GM19467 (cell line): ENCODE results near the gene ARID2.

ENCODE experiments used
- ATAC-seq: cut with Tn5 transposase; IDR thresholded peaks from one replicate; pipeline ENCODE4 v1.9.1; 2021; ENCODE audit warnings: mild to moderate bottlenecking, moderate library complexity; ENCODE audit not compliant: unreplicated experiment

The ARID2 gene

DNA sequence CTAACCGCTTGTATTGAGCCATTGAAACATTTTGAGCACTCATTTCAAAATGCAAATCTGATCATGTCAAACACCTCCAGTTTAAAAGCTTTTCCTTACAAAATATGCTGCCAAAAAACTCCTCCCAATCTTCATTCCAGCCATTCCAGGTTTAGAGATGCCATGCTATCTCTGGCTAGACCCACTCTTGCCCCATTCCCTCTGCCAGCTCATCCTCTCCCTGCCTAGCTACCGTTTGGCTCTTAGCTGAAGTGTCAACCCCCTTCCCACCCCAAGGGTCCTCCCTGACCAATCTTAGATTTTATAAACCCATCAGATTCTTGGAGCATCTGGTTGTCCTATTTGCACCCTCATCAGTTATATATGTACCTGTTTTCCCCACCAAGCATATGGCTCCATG lies 185.9 kb downstream of the ARID2 start:
- no peak for ATAC-seq

DNA sequence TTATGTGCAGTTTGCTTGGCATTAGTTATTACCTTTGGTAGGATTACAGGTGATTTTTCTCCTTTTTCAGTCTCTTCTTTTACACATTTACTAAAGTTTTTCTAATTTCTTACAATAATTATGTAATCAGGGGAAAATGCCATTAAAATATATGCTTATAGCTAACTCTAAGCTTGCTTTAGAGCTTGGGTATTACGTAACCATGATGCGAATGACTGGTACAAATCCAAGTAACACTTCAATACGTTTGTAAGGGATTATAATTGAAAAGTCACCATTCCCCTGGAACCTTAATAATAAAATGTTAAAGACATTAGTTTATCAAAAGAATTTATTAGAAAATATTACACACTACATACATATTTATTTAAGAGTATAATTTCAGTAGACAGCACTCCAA lies 189.3 kb downstream of the ARID2 start:
- ATAC-seq, result no peak

DNA sequence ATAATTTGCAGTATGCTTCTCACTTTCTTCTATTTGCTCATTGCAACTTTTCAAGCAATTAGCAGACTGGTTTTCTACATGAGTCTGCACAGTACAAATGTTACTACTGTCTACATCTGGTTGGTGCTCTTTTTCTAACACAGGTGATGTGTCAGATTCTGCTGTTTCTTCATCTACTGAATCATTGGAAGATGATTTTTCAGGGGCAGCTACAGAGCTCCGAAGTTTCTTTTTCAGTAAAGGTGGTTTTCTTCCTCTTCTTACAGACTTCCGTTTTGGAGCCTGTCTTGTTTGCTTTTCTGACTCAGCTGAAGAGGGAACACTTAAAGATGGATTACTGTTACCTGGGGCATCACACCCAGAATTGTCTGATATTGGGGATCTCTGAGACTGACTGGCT lies 198.8 kb downstream of the ARID2 start:
- ATAC-seq, result no peak

DNA sequence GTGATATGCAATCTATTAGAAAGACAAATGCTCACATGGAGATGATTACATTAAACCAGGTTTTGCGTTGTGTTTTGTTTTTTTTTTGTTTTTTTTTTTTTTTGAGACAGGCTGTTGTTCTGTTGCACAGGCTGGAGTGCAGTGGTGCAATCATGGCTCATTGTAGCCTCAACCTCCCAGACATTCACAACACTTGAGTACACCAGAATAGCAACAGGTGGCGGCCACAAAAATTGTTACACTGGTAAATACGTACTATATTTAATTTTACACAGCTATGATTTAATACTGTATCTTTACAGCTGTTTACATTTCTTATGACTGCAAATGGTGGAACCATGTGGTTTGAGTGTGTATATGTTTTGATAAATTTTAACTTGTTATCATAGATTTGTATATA lies 200.9 kb downstream of the ARID2 start:
- ATAC-seq, result no peak

DNA sequence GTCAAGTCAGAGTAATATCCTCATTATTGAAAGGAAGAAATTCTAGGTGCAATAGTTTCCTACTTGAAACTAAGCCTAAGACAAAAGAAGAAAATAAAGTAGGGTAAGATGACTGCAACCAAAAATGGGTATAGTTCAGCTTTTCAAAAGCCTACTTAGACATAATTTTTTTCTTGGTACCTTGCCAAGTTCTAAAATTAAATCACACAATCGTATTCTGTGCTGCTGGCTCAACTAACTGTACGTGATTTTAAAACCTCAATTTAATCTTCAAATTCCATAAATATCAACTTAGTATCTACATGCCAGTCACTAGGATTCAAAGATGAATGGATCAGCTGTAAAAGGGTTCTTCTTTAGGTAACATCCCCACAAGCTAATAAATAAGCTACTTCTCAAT lies 204.0 kb downstream of the ARID2 start:
- no peak for ATAC-seq

DNA sequence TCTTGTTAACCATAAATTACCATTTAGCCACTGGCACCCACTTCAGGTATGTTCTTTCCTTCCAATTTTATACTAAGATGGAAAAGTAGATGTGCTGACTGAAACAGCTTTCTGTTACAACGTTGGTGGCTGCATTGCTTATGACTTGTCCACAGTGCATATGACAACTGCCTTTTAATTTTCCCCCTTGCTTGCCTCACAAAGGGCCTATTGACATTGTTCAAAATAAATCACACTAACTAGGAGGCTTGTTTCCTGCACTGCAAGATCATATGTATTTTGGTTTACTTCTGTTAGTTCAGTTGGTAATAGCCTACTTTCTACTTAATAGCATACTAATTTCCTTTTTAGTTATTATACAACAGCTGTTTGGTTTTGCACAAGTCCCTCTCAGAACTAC lies 205.4 kb downstream of the ARID2 start:
- ATAC-seq, result no peak

DNA sequence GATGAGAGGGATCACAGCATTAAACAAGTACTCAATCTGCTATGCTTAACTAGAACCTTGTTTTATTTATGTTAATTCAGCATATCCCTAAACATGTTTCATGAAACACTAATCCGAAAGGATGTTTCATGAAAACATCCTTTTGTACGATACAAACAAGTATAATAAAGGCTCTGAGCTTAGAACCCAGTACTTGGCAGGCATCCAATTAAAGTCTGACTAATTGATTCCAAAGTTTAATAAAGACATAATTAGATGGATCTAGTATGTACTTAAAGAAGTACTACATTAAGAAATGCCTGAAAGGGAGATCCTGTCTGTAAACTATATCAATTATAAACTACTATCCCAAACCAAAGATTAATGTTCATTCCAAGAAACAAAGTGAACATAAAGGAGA lies 209.1 kb downstream of the ARID2 start:
- no peak for ATAC-seq

DNA sequence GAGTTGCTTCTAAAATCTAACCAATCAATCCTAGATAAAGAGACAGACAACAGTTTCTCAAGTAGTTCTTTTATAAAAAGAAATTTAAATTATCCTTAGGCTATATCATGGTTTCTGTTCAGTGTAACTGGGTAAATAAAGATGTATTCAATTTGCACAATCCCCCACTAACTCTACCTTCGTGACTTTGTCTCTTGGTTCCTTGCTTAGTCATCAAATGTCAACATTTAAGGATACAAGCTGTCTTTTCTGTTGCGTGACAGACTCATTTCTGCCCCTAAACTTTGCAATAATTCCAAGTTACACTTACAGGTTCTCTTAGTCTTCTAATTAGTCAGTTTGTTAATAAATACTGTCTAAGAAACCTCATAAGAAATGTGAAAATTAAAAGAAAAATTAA lies 210.3 kb downstream of the ARID2 start:
- no peak for ATAC-seq

DNA sequence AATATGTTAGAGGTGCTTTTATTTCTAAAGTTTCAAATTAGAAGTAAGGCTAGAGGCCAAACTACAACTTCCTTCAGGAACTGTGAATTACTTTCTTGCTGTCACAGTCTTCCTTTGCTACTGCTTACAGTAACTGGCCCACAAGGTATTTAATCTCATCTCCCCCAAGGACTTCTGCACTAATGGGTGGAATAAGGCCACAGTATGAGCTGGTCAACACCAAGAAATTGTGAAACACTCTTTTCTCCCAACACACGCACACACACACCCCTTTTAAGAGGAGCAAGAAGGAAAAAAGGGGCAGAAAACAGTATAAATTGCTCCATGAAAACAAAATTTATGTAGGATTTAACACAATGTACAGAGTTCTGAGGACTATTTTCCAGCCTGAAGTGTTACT lies 215.3 kb downstream of the ARID2 start:
- no peak for ATAC-seq

DNA sequence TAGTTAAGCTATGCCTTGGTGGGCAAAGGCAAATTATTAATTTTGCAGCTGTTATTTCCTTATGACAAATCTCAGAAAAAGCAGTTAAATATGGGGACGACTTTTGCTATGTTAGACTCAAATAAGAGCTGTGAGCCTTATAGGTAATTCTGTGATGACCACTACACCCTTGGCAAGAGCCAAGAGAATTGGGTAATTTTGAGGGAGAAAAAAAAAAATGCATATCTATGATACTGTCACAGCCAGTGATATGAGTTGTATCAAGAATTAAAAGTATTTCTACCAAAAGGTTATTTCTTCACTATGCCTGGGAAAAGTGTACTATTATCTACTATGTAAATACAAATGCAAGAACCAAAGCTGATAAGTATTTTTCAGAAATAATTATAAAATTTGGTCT lies 216.9 kb downstream of the ARID2 start:
- no peak for ATAC-seq

DNA sequence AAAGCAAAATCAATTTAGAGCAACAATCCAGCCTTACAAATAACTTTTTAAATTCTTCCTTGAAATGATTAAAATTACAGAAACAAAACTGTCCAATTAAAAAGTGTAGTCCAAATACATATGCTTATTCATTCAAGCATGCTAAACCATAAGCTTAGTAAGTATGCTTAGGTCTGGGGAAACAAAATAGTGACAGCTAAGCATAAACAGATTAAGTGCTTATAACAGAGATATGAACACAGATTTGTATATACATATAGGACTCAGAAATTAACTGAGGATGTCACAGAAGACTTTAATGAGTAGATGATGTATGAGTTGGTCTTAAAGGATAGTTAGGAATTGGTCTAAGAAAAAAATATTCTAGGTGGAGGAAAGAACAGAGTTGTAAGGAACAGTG lies 219.0 kb downstream of the ARID2 start:
- ATAC-seq, result no peak
